ENCODE results near the gene NUP93.

The NUP93 gene

DNA sequence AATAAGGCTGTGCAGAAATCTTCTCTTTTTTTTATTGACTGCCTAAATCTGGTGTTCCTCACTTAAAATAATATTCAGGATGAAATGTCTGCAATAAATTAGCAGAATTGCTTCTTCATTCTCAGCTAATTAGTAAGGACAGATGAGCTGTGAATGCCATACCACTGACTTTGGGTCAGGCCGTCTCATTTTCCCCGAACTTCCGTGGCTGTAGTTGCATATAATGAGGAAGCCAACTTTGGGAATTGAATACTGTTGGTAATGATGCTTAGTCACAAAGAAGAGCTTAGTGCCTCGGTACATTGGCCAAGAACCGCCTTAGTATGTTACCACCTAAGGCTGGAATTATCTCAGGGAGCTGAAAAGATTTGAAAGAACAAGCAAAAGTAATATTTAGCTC, 47.6 kb downstream of the NUP93 start:
- H3K4me3 ChIP-seq (ENCODE audit: low read depth, low read length), result no peak overlapping the region
- no peak for DNase-seq (ENCODE audit: low read depth)
- TF ChIP-seq MYC (IDR thresholded peaks at IDR 0.05; ENCODE audit: low read depth, low read length) (no peak), POLR2A (IDR thresholded peaks at IDR 0.05; ENCODE audit: extremely low read depth, insufficient read length) (no peak)
- TF ChIP-seq, protein P1, sequence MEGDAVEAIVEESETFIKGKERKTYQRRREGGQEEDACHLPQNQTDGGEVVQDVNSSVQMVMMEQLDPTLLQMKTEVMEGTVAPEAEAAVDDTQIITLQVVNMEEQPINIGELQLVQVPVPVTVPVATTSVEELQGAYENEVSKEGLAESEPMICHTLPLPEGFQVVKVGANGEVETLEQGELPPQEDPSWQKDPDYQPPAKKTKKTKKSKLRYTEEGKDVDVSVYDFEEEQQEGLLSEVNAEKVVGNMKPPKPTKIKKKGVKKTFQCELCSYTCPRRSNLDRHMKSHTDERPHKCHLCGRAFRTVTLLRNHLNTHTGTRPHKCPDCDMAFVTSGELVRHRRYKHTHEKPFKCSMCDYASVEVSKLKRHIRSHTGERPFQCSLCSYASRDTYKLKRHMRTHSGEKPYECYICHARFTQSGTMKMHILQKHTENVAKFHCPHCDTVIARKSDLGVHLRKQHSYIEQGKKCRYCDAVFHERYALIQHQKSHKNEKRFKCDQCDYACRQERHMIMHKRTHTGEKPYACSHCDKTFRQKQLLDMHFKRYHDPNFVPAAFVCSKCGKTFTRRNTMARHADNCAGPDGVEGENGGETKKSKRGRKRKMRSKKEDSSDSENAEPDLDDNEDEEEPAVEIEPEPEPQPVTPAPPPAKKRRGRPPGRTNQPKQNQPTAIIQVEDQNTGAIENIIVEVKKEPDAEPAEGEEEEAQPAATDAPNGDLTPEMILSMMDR (IDR thresholded peaks at IDR 0.05; ENCODE audit: low read depth, low read length), result no peak
- TF ChIP-seq, protein P2, sequence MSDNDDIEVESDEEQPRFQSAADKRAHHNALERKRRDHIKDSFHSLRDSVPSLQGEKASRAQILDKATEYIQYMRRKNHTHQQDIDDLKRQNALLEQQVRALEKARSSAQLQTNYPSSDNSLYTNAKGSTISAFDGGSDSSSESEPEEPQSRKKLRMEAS (IDR thresholded peaks at IDR 0.05; ENCODE audit: low read depth, low read length), result no peak

DNA sequence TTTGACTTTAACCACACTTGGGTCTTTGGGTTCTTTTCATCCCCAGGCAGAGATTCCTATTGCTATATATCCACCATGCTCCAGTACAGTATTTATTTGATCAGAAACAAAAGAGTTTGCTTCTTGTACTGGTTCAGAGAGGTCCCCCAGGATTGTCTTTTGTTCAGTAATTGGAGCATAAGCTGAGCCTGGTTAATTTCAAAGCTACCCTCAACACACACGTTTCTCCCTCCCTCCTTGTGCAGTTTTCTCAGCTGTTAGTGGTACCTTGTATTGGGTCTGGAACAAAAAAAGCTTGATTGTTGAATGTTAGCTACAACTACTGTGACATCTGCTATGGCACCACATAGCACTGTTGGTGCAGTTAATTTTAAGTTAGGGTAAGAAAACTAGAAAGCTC, 50.0 kb downstream of the NUP93 start:
- no peak overlapping the region for H3K4me3 ChIP-seq (ENCODE audit: low read depth, low read length)
- no peak for DNase-seq (ENCODE audit: low read depth)
- TF ChIP-seq, protein P2 (IDR thresholded peaks at IDR 0.05; ENCODE audit: low read depth, low read length), result no peak
- TF ChIP-seq POLR2A (IDR thresholded peaks at IDR 0.05; ENCODE audit: extremely low read depth, insufficient read length) (no peak), MYC (IDR thresholded peaks at IDR 0.05; ENCODE audit: low read depth, low read length) (no peak)
- TF ChIP-seq, protein P1 (IDR thresholded peaks at IDR 0.05; ENCODE audit: low read depth, low read length), result no peak

DNA sequence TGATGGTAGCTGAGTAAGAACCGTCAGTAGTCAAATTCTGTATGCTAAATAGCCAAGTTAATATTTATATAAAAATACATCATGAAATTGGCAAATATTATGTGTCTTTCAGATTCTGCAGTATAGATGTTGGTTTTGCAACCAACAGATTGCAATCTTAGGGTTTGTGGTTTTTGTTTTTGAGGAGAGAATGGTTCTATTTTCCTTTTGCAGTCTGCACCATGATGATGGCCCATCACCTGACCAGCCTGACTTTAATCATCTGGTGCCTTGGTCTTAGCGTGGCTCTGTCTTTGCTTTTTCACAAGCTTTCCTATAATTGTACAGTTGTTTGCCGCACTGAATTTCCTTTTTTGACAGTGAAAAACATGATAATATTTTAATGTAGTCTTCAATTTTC, 50.7 kb downstream of the NUP93 start:
- H3K4me3 ChIP-seq (ENCODE audit: low read depth, low read length), result no peak overlapping the region
- no peak for TF ChIP-seq MYC (IDR thresholded peaks at IDR 0.05; ENCODE audit: low read depth, low read length)
- DNase-seq (ENCODE audit: low read depth), result peak; percentile 44

DNA sequence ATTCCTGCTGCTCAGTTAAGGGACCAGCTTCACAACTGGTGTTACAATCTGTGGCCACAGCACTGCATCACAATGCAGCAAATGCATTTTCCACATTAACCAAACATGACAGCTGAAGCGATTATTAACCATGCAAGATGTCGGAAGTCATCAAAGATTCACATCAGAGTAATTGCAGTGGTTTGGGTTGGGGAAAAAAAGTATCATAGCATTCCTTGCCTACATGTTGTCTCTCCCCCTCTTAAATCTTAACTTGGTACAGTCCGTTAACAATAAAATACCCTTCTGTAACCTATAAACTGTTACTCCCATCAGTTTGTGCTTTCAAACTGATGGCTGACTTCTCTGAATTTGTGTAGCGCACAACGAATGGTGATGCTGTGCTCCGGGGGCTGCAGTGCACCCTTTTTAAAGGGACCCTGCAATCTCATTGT, 51.6 kb downstream of the NUP93 start:
- TF ChIP-seq, protein P2 (IDR thresholded peaks at IDR 0.05; ENCODE audit: low read depth, low read length), result no peak
- no peak for TF ChIP-seq MYC (IDR thresholded peaks at IDR 0.05; ENCODE audit: low read depth, low read length)
- TF ChIP-seq POLR2A (IDR thresholded peaks at IDR 0.05; ENCODE audit: extremely low read depth, insufficient read length), result no peak
- TF ChIP-seq, protein P1 (IDR thresholded peaks at IDR 0.05; ENCODE audit: low read depth, low read length), result no peak
- DNase-seq (ENCODE audit: low read depth), result no peak
- no peak overlapping the region for H3K4me3 ChIP-seq (ENCODE audit: low read depth, low read length)

DNA sequence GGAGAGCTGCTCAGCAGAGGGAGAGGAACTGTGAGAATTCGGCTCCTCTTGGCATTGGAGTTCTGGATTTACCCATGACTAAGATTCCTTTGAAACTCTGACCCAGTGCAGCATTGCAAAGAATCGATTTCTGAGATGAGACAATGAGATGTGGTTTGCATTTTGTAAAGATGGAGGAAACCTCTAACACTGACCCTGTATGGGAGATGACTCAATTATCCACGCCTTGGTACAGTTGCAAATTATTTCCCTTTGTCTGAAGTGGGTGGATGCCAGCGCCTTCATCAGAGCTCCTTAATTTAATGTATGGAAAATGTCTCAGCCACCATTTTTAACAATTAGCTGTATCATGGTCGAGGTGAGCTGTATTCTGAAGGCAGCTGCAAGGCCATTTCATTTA, 53.4 kb downstream of the NUP93 start:
- no peak for DNase-seq (ENCODE audit: low read depth)
- no peak overlapping the region for H3K4me3 ChIP-seq (ENCODE audit: low read depth, low read length)
- TF ChIP-seq, protein P1 (IDR thresholded peaks at IDR 0.05; ENCODE audit: low read depth, low read length), result no peak
- no peak for TF ChIP-seq MYC (IDR thresholded peaks at IDR 0.05; ENCODE audit: low read depth, low read length)

DNA sequence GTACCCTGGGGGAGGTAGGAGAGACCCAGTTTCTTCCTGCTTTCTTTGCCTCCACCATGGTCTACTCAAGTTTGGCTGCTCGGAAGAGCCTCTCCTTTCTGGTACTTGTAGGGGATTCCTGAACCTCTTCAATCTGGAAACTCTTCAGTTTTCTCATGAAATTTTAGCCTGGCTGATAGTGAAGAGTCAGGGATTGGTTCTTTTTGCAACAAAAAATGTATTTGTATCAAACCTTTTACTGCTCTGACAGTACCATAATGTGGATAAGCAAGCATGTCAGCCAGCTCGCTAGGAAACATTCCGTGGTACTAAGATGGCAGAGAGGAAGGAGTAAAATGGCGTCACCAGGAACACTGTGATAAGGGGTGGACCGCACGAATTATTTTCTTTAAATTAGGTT, 55.4 kb downstream of the NUP93 start:
- no peak for DNase-seq (ENCODE audit: low read depth)
- TF ChIP-seq MYC (IDR thresholded peaks at IDR 0.05; ENCODE audit: low read depth, low read length) (no peak), POLR2A (IDR thresholded peaks at IDR 0.05; ENCODE audit: extremely low read depth, insufficient read length) (no peak)
- TF ChIP-seq, protein P2 (IDR thresholded peaks at IDR 0.05; ENCODE audit: low read depth, low read length), result no peak
- TF ChIP-seq, protein P1 (IDR thresholded peaks at IDR 0.05; ENCODE audit: low read depth, low read length), result no peak
- no peak overlapping the region for H3K4me3 ChIP-seq (ENCODE audit: low read depth, low read length)
